Activated T-cell treated with anti-CD3 and anti-CD28 coated beads for 4 hours (primary cell): Measurements from ENCODE around the gene SLC30A7.
"Not testable (repeated sequence)": the region's sequence is repeated elsewhere in the genome, so short reads cannot be mapped to it uniquely, and the experiment has no call there.

Source experiments
- DNase-seq: peaks from one replicate; pipeline ENCODE4 v3.0.0-alpha.2; 2020

The SLC30A7 gene

DNA sequence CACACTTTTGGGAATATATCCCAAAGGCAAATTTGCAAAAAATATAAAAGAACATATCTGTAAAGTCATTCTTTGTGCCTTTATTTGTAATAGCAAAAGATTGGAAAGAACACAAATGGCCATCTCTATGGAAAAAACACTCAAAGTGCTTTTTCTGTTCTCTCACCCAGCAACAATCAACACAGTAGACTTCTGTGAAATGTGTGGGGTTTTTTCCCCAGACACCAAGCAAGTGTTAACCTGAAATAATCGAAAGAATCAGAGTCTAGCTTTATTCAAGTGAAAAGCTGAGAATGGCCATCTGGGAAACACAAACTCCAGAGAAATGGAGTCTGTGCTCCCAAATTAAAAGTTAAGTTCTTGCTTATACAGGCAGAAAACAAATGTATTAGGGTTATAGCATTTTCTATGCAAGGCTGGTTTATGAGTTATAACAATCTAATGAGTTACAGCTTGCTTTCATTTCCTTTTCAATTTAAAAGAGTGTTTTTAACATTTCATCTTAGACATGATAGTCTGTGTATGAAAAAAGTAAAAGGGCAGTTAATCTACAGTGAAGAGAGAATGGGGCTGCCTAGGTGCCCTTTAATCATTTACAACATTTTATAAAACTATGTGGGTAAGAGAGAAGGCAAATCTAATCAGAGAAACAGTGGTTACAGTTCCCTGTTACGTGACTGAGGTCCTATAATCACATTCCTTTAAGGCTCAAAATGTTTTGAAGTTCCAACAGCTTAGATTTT is 46.6 kb downstream of the SLC30A7 start:
- DNase-seq, result no peak

DNA sequence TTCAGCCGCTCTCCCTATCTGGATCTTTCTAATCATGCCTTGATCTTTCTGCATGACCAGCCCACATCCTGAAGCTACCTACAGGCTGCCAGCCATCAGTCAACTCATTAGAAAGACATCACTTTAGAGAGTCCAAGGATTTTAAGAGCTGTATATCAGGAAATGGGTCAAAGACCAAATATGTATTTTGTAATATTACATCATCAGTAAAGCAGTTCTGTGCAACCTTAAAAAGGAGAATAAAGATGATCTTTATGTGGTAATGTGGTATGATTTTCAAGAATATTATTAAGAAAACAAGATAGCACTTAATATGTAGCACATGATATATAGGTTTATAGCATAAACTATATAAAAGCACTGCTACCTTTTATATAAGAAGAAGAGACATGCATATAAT is 47.6 kb downstream of the SLC30A7 start:
- DNase-seq, result no peak

DNA sequence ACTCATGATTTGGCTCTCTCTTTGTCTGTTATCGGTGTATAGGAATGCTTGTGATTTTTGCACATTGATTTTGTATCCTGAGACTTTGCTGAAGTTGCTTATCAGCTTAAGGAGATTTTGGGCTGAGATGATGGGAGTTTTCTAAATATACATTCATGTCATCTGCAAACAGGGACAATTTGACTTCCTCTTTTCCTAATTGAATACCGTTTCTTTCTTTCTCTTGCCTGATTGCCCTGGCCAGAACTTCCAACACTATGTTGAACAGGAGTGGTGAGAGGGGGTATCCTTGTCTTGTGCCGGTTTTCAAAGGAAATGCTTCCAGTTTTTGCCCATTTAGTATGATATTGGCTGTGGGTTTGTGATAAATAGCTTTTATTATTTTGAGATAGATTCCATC is 50.2 kb downstream of the SLC30A7 start:
- DNase-seq, result not testable (repeated sequence)

DNA sequence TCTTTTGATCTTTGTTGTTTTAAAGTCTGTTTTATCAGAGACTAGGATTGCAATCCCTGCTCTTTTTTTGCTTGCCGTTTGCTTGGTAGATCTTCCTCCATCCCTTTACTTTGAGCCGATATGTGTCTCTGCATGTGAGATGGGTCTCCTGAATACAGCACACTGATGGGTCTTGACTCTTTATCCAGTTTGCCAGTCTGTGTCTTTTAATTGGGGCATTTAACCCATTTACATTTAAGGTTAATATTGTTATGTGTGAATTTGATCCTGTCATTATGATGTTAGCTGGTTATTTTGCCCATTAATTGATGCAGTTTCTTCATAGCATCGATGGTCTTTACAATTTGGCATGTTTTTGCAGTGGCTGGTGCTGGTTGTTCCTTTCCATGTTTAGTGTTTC is 51.9 kb downstream of the SLC30A7 start:
- DNase-seq, result not testable (repeated sequence)

DNA sequence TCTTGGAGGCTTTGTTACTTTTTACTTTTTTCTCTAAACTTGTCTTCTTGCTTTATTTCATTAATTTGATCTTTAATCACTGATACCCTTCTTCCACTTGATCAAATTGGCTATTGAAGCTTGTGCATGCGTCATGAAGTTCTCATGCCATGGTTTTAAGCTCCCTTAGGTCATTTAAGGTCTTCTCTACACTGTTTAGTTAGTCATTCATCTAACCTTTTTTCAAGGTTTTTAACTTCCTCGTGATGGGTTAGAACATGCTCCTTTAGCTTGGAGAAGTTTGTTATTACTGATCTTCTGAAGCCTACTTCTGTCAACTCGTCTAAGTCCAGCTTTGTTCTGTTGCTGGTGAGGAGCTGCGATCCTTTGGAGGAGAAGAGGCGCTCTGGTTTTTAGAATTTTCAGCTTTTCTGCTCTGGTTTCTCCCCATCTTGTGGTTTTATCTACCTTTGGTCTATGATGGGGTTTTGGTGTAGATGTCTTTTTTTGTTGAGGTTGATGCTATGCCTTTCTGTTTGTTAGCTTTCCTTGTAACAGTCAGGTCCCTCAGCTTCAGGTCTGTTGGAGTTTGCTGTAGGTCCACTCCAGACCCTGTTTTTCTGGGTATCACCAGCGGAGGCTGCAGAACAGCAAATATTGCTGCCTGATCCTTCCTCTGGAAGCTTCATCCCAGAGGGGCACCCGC is 53.0 kb downstream of the SLC30A7 start:
- DNase-seq, result not testable (repeated sequence)

DNA sequence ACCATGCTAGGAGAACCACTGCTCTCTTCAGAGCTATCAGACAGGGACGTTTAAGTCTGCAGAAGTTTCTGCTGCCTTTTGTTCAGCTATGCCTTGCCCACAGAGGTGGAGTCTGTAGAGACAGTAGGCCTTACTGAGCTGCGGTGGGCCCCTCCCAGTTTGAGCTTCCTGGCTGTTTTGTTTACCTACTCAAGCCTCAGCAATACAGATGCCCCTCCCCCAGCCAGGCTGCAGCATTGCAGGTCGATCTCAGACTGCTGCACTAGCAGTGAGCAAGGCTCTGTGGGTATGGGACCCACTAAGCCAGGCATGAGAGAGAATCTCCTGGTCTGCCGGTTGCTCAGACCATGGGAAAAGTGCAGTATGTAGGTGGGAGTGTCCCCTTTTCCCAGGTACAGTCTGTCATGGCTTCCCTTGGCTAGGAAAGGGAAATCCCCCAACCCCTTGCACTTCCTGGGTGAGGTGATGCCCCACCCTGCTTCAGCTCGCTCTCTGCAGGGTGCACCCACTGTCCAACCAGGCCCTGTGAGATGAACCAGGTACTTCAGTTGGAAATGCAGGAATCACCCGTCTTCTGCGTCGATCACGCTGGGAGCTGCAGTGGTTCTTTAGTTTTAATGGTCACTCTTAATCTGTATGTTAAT is 53.7 kb downstream of the SLC30A7 start:
- DNase-seq, result not testable (repeated sequence)

DNA sequence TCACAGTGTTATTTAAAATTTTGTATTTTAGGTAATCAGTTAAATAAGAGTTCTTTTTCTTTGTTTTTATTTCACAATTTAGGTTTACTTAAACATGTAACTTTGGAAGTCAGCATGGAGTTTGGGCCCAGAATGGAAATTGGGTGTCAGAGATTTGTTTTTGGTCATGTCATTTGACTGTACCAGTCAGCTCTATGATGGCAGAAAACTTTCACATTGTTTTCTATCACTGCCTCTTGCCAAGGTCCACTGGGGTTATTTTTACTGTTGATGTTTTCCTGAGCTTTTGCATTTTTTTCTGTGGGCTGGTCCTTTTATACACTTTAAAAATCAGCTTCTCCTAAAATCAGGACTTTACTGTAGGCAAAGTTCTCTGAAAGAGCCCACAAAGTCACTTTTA is 54.4 kb downstream of the SLC30A7 start:
- DNase-seq, result no peak

DNA sequence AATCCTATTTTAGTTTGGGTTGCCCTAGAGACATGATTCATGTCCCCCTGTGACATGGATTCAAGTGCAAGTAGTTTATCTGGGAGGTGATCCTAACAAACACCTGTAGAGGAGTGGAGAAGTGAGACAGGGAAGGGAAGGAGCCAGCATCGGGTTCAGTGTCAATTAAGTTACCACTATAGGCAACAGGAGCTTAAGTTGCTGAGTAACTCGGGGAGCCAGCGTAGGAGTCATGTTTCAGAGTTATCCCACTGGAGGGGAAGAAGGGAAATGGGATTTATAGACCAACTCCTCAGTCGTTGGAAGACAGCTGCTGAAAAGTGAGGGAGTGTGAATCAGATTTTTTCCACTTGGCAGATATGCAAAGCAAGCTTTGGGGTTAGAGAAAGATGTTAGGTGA is 54.9 kb downstream of the SLC30A7 start:
- no peak for DNase-seq

DNA sequence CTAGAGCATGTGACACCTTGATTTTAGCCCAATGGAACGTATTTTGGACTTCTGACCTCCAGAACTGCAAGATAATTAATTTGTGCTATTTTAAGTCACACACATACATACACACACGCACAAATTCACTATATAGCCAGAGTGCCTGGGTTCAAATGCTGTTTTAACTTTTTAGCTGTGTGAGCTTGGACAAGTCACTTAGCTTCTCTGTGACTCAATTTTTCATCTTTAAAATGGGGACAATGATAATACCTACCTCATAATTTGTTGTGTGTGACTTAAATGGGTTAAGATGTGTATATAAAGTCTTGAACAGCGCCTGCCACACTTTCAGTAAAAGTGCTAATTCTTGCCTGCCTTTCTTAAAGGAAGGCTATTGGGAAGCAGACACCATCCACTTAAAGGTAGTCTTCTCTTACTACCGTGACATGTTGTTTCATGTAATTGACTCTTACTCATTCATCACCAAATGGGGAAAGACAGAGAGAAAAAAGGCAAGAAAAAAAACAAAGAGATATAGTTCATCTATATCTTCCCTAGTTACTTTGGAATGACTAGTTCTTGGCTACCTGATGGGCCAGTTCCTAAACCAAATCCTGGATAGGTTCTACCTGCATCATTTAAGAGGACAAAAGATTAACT is 56.3 kb downstream of the SLC30A7 start:
- DNase-seq, result no peak

DNA sequence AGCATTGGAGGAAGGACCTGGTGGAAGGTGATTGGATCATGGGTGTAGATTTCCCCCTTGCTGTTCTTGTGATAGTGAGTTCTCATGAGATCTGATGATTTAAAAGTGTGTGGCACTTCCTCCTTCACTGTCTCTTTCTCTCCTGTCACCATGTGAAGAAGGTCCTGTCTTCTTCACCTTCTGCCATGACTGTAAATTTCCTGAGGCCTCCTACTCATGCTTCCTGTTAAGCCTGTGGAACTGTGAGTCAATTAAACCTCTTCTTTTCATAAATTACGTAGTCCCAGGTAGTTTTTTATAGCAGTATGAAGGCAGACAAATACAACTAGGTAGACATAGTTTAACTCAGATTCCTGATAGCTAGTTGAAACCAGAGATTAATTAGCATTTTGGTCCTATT is 57.1 kb downstream of the SLC30A7 start:
- not testable (repeated sequence) for DNase-seq

DNA sequence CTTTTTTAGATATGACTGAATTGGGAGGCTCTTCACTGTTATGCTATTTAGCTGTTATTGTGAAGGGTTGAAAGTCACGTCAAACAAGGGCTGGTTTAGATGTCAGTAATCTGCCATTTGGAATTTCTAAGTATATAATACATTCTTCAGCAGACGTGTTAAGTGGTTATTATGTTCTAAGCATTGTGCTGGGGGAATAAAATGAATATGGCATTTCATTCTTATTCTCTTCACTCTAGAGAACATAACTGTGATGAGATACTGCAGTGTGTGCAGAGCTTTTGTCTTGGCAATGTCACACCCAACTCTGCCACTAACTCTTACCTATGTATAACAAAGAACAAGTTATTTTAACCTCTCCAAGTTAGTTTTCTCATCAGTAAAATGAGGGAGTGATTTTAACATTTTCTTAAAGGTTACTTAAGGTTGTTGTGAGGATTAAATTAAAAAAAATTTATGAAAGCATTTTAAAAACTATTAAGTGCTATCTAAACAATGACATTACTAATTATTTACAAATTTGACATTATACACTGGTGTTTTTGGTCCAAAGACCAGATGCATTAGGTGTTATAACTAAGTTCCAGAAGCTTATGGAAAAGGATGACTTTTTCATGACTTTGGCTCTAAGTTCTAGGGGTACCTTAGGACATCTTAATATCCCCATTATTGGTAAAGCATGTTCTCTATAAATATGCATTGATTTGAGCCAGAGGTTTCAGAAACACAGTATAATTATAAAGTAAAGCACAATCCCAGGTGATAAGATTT is 58.3 kb downstream of the SLC30A7 start:
- no peak for DNase-seq

DNA sequence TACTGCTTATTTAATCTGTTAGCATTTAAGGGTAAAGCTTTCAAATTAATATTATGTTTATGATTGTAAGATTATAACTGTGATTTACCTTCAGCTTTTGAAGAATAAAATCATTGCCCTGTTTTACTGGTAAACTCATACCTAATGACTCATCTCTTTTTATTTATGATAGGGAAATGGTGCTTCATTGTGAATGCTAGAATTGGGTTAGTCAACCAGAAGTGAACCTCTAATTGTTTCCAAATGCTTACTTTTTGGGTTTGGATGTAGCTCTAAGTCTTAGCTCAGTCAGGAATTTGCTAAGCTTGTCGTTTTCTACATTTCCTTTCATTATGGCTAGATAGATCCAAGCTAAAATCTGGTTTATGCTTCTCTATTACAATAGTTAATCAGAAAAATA is 59.4 kb downstream of the SLC30A7 start:
- DNase-seq, result no peak

DNA sequence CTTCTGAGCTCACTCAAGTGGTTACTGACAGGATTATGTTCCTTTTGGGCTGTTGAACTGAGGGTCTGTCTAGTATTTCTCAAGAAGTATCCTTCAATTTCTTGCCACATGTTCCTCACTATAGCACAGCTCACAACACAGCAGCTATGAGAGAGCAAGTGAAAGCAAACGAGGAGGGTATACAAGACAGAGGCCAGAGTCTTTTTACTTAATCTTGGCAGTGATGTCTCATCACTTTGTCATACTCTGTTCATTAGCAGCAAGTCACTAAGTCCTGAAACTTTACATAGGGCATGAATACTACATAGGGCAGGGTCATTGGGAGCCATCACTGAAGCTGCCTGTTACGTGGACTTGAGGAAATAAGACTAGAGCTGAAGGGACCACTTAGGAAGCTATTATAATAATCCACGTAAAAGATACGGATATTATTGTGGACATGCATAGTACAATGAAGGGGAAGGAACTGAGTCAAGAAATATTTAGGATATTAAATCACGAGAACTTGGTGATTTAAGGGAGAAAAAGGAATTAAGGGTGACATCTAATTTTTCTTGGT is 63.7 kb downstream of the SLC30A7 start:
- no peak for DNase-seq

DNA sequence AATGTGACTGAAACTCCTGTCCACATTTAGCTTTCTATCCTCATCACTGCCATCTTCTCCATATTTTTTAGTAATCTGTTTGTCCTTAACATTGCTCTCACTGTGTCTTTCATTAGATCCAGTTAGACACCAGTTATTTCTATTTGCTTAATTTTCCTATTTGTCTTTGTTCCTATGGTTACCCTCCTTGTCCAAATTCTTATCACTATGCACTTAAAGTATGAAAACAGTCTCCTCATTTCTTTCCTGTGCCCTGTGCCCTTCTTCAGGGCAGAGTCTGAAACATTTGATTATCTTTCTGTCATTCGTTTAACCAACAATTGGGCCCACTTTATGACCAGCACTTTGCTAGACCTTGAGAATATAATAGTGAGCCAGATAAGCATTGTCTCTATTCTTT is 64.2 kb downstream of the SLC30A7 start:
- DNase-seq, result no peak

DNA sequence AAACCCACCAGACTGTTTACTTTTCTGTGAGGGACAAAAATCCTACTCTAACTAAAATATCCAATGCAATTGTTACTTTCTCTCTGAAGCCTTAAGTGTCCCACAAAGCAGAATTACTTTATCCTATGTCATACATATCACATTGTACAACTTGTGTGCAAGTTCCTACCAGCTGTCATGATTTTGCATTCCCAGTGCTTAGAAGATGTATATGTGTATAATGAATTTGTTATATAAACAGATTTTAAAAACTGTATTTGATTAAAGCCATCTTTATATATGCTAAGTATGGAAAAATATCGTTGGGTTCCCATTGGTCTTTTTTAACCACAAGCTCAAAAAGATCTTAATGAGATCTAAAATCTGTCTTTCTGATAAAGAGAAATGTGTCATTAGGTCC is 72.7 kb downstream of the SLC30A7 start:
- DNase-seq, result no peak

DNA sequence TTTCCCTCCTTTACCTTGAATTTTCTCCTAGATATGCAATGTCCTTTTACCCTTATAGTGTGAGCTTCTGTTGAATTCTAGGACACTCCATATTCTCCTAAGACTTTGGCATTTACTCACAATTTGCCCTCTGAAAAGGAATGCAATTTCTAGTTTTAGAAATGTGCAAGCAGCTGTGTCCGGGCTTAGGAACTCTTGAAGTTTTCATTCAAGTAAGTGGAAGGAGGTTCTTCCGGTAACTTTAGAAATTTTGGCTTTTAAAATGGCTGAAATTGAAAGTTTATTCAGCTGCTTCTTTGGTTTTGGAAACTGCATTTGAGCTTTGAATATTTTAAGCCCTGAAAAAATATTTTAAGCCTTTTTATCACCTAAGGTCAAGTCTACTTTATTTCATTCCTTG is 73.4 kb downstream of the SLC30A7 start:
- DNase-seq, result no peak

DNA sequence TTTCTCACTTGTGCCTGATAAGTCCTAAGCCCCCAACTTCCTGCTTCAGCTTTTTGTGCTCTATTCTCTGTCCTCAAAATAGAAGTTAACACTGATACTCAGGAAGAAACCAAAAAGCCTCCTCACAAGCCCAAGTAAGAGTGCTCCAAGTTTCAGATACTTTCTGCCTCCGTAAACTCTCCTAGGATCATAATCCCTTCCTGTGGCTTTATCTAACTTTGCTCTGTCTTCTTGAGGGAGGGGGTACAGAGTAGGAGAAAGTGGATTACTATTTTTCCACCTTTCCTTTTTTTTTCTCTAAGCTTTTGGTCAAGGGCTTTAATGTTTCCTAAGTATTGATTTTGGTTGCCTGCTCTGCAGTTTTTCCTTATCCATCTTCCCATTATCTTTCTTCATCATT is 75.1 kb downstream of the SLC30A7 start:
- DNase-seq, result no peak

DNA sequence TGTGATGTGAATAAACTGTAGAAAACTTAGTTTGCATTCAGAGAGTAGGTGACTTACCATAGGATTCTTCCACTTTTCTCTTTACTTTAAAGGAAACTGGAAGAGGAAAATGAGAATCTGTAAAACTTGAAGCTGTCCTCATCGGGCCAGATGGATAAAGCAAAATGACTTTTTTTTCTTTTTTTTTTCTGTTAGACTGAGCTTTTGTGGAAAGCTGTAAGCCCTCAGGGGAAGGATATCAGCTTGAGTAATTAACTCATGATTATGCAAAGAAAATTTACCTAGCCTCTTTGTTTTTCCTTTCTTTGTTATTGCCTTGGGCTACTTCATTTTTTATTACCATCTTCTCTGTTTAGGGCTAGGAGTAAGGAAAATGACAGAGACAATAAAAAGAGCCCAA is 76.3 kb downstream of the SLC30A7 start:
- no peak for DNase-seq

DNA sequence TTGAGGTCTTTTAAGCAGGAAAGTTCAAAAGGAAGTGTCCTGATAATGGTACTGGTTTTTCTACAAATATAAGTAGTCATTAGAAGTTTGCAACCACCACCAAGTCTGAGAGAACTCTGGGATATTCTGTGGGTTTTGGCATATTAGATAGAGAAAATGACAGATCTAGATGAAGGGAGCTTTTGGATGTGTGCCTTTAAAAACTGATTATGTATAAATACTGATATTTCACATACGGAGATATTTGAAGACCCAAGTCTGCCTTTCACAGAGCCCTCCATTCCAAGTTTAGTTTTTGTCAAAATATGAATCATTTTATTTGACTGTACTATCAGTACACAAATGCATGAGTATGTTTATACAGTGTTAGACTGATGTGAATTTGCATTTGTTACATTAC is 81.0 kb downstream of the SLC30A7 start:
- DNase-seq, result no peak

DNA sequence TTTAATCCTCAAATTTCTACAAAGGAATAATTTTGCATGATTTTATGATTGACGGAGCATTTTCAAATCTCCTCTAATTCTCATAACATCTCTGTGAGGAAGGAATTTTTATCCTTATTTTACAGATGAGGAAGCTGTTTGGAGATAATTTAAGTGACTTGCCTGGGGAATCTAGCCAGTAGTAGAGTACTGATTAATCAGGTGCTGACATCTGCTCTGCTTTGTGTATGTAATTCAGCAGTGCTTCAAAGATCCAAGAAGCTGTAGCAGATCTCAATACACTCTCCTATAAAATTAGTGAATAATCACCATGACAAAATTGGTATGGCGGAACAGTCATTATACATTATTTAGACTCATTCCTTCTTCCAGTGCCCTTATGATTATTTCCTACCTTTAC is 83.7 kb downstream of the SLC30A7 start:
- DNase-seq, result no peak

DNA sequence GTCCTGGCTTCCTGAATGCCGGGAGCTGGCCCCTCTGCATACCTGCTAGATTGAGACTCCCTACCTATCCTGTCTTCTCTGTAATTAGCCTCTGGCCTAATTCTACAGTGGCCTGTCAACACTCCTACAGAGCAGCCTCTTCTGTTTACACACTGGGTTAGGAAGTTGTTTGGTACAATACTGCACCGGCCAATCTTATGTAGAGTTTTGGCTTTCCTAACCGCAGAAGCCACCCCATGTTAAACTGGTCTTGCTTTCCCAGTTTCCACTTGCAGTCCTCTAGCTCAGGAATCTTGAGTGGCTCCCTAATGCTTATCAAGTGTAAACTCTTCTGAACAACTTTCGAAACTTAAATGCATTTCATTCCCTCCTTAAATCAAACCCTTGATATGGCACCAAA is 86.9 kb downstream of the SLC30A7 start:
- no peak for DNase-seq

DNA sequence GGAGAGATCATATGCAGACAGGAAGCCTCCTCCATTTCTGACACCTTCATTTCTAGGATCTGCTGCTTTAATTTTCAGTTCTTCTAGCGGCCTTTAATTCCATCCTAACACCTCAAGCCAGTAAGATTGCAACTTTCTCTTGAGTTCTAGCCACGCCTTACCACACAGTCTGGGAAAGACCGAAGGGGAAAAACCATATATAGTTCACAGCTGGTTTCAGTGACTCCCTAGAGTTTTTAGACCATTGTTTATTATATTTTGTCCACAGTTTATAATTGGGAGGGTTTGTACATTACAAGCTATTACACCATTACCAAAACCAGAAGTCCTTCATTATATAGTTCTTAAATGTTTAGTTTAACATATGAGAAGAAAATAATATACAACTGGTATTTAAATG is 92.2 kb downstream of the SLC30A7 start:
- DNase-seq, result no peak
